DMS153 (cell line): ENCODE results near the gene TMCO4.

Experiments used
- DNase-seq: peaks from one replicate; lab custom pipeline; 2025; lab: John Stamatoyannopoulos, UW

TMCO4 gene

GRCh38 chr1:19749685-19750084, 50.0 kb downstream of the TMCO4 start:
- no peak for DNase-seq

- no peak for DNase-seq
These were observed 52.0 kb downstream of the TMCO4 start for GRCh38 chr1:19747761-19748160.

DNA sequence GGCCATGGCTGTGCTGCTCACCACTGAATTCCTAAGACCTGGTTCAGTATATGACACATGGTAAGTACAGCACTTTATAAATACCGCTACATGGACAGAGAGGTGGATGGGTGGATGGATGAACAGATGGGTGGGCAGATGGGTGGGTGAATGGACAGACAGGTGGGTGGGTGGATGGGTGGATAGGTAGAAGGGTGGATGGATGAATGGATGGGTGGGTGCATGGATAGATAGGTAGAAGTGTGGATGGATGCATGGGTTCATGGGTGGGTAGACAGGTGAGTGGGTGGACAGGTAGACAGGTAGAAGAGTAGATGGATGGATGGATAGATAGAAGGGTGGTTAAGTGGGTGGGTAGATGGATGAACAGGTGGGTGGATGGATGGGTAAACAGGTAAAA, 54.8 kb downstream of the TMCO4 start:
- DNase-seq, result no peak

- DNase-seq, result no peak
These were observed 55.4 kb downstream of the TMCO4 start for GRCh38 chr1:19744335-19744743.

DNA sequence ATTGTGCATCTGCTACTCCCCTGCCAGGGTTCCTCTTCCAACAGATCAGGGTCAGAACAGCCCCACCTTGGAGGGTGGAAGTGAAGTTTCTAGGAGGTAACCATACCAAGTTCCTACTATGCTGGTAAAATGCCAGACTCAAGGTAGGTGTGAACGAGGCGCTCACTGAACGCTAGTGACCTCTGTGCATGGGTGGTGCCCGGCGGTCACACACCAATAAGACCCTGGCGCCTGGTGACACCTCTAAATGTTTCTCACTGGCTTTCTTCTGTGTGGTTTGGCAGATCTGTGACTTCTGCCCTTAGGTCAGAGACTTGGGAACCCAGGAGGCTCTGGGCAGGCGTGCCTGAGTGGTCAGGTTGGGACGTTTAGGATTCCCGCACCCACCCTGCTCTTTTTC, 55.9 kb downstream of the TMCO4 start:
- no peak for DNase-seq

DNA sequence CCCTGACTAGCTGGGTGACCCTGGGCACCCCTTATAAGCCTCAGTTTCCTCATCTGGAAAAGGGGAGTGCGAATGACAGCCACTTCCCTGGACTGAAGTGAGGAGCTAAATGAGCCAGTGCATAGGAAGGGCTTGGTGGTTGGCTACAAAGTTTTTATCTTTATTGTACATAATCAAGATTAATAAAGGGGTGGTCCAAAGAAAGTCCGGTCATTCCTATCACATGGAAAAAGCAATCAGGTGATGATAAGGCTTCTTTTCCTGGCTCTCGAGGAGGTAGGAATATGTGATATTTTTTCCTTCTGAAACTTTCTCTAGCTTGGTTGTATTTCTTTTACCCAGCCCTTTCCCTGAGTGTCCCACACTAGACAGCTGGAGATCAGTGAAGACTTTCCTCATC, 56.5 kb downstream of the TMCO4 start:
- DNase-seq, result no peak

DNA sequence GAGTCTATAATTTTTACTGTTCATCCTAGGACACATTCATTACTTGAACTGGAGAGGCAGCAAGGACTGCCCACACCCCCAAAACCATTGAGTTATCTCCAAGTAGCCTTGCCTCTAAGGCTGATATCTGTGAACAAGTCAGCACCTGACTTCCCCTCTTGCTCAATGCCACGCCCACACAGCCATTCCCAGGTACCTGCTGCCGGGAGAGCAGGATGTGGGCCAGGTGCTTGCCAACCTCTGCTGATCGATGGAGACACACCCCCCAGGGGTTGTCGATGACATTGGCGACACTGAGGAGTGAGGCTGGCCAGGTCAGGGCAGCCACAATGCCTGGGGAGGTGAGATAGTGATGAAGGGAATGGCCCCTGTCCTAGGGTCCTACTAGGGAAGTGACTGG, 60.1 kb downstream of the TMCO4 start:
- no peak for DNase-seq

DNA sequence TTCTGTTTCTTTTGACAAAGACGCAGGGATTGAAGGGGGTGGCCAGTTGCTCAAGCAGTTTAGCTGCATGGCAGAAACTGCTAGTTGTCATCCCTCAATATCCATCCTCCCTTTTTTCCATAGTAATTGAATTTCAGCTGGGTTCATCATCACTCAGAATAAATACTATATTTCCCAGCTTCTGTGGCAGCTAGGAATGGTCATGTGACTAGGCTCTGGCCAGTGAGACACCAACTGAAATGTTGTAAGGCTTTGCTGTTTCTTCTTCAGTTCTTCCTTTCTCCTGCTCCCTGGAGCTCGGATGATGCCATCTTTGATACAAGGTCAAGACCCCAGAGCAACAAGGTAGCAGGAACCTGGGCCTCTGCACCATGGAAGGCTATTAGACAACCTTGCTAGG, 61.0 kb downstream of the TMCO4 start:
- no peak for DNase-seq

DNA sequence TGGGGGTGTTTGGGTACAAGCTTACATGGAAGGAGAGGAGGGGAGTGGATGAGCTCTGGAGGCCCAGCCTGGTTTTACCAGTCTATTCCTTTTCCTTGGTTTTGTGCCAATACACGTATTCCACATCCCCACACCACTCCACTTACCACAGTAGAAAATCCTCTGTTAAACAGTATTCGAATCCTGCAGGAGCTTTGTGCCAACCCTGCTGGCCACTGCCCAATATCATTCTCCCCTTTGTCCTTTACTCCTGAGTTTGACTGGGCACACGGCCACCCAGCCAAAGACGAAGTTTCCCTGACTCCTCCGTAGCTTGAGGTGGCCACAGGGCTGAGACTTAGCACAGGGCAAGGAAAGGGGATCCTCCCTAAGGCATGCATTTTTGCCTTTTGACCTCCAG, 61.6 kb downstream of the TMCO4 start:
- DNase-seq, result no peak

GRCh38 chr1:19737104-19737825, 62.5 kb downstream of the TMCO4 start:
- no peak for DNase-seq

DNA sequence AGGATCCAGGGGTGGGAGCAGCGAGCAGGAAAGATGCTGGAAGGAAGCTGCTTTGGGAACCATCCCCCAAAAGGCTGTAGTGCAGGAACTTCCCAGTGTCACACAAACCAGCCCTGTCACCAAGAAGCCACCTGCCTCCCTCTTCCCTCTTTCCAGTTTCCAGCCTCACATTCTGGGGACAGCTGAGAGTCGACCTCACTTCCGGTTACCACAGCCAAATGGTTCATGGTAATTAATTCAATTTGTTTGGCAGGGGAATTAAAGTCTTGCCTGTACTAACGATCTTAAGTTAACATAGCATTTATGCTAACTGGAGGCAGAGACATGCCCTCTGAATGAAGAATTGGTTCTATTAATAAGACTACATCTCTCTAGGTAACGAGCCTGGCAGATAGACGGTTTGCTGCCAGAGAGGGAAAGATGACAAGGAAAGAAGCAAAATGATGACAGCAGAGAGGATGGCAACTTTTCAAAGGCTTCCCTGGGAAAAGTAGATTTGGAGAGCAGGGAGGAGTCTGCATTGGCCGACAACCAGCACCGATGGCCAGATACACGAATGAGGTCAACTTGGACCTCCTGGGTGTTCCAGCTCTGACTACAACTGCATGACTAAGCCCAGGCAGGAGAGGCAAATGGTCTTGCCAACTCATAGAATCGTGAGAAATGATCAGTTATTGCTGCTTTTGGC, 64.1 kb downstream of the TMCO4 start:
- no peak for DNase-seq

DNA sequence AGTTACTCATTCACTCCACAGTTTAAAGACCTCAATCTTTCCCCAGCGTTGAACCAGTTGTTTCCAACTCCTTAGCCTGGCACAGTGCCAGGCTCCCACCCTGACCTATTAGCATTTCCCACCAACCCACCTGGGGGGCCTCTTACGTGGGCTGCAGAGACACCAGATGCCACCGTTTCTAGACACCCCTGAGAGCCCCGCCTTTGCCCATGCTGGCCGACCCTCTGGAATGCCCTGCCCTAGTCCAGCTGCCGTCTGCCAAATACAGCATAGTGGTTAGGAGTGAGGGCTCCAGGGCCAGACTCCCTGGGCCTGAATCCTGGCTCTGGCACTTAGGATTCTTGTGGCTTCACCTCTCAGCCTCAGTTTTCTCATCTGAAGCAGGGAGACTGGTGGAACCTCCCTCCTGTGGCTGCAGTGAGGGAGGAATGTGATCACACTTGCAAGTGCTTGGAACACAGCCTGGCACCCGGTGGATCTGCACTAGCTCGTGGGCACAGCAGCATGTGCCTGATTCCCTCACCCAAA, 65.2 kb downstream of the TMCO4 start:
- DNase-seq, result no peak

GRCh38 chr1:19734056-19734455, 65.7 kb downstream of the TMCO4 start:
- DNase-seq, result no peak

- DNase-seq, result no peak
These were observed 66.1 kb downstream of the TMCO4 start for GRCh38 chr1:19733615-19734014.

GRCh38 chr1:19731311-19731821, 68.3 kb downstream of the TMCO4 start:
- DNase-seq, result no peak

DNA sequence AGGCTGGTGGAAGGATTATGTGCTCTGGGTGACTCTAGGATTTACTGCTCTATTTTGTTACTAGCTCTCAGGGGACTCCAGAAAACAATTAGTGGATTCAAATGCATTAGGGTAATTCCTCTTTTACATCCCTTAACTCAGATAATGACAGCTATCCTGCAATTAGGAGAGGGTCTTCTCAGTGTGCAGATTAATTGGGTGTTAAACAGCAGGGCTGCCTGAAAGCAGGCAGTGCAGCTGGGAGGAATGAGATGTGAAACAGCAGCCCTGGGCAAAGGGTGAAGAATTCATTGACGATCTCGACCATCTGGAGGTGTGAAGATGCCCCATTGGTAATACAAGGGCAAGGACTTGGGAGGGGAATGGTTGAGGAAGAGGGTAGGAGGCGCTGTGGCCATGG, 68.9 kb downstream of the TMCO4 start:
- DNase-seq, result no peak

GRCh38 chr1:19730232-19730631, 69.5 kb downstream of the TMCO4 start:
- no peak for DNase-seq

GRCh38 chr1:19728413-19729145, 71.1 kb downstream of the TMCO4 start:
- DNase-seq, result no peak

DNA sequence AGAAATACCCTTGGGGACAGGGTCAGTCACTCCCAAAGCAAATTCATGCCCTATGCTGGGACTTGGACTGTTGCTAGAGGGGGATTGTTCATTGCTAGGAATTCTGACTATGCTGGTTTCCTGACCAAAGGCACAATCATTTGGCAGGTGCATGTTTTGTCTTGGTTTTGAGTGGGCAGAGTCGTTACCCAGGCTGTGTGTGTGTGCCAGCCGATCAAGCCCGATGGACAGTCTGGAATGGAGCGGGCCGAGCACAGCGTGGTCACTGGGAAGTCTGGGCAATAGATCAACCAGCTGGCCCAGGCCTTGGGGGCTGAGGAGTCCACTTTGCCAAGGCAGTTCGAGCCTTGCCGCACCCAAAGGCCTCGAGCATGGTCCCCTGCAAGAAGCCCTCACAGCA, 74.1 kb downstream of the TMCO4 start:
- DNase-seq, result no peak

DNA sequence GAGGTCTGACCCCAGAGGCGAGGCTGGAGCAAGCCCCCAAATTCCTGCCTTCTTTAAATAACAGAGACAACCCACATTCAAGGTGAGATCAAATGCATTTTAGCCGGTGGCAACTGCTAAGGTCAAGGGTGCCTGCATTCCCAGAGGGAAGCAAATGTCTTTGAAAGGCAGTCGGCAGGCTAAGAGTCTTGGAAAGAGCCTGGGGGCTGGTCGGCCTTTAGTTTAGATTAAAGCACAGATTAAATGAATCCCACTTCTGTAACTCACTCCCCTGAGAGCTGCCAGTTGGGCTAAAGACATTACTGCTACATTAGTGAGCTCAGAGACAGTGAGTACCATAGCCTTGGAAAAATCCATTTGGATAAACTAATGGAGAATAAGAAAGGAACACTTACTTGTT, 75.8 kb downstream of the TMCO4 start:
- DNase-seq, result no peak

- DNase-seq, result no peak
These were observed 78.7 kb downstream of the TMCO4 start for GRCh38 chr1:19720973-19721372.

DNA sequence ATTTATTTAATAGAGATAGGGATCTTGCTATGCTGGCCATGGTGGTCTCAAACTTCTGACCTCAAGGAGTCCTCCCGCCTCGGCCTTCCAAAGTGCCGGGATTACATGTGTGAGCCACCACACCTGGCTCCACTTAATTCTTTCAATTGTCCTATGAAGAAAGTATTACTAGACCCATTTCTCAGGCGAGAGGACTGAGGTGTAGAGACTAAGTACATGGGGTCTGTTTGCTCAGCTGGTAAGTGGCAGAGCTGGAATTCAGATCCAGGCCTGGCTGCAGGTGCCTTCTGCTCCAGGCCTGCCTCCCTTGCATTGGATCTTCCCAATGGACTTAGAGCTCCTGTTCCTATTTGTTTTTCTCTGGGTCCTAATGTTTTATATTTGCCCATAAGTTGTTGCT, 79.5 kb downstream of the TMCO4 start:
- DNase-seq, result no peak

- no peak for DNase-seq
These were observed 82.2 kb downstream of the TMCO4 start for GRCh38 chr1:19717467-19717866.
